HCT116 (cell line): Measurements from ENCODE around the gene BTBD2. TPM values are rescaled to one million over a fixed set of nuclear protein-coding genes. Genes with fewer than 3 reads are reported as not detected.

Source experiments
- ATAC-seq: fragments of 200-7000 bp; cut with Tn5 transposase; 2 replicates; pipeline ENCODE4 v1.9.1; 2020; ENCODE audit warnings: mild to moderate bottlenecking, moderate library complexity
- BruUV-seq: library from RNA; stranded (reverse); fragments of 400-500 nt; replicated peaks from 2 replicates; lab custom pipeline; 2021; lab: Mats Ljungman, UMichigan
- CTCF ChIA-PET: fragments of 300-600 bp; sonication (Branson Sonifier 250); formaldehyde crosslinking; loops from one replicate; lab custom pipeline; 2021; ENCODE audit warnings: antibody characterized with exemption; lab: Charles Lee
- POLR2A ChIA-PET: fragments of 300-600, 350-600 bp; sonication (Branson Sonifier 250); formaldehyde crosslinking; loops from one replicate; lab custom pipeline; 2021; ENCODE audit warnings: antibody characterized with exemption; lab: Charles Lee
- RAD21 ChIA-PET, 2 experiments: fragments of 300-600 bp; sonication (Branson Sonifier 250); formaldehyde crosslinking; loops; one replicate each; lab custom pipeline; 2023; ENCODE audit warnings: low total read pairs in 2 of 2; ENCODE audit not compliant: uncharacterized antibody in 2 of 2, unreplicated experiment in 2 of 2, low non-redundant PET in 1 of 2; lab: Charles Lee
- DNase-seq: peaks from one replicate; pipeline ENCODE4 v3.0.0-alpha.2; 2010; ENCODE audit warnings: low read depth, low spot score
- H2AFZ ChIP-seq: fragments of 200-600 bp; shearing (Covaris generic), sonication (generic); 2 replicates; pipeline ENCODE4 v1.6.1; 2017; ENCODE audit warnings: low read depth, mixed run types, mixed read lengths, antibody characterized with exemption, low read length; ENCODE audit not compliant: poor library complexity, severe bottlenecking
- H3K27ac ChIP-seq: 2 replicates; pipeline ENCODE4 v1.5.1; 2012; ENCODE audit warnings: low read depth, low read length
- H3K27me3 ChIP-seq: fragments of 200-600 bp; sonication (generic); 2 replicates; pipeline ENCODE4 v1.6.1; 2016; ENCODE audit warnings: mixed run types, low read length, mixed read lengths; ENCODE audit not compliant: insufficient read depth
- H3K36me3 ChIP-seq, 2 experiments: fragments of 200-500 bp in 1 of 2; fragments of 200-600 bp in 1 of 2; sonication (Bioruptor generic) in 1 of 2; sonication (generic) in 1 of 2; 2 replicates each; pipeline versions ENCODE4 v1.5.1 to v1.6.1; 2014 to 2016; ENCODE audit warnings: low read length in 2 of 2, inconsistent platforms in 1 of 2, mixed read lengths in 1 of 2, mixed run types in 1 of 2; ENCODE audit not compliant: insufficient read depth in 2 of 2, control insufficient read depth in 1 of 2
- H3K4me1 ChIP-seq, 2 experiments: fragments of 200-600 bp in 1 of 2; sonication (generic) in 1 of 2; 2 replicates each; pipeline versions ENCODE4 v1.5.1 to v1.6.1; 2012 to 2017; ENCODE audit warnings: low read length in 2 of 2, inconsistent platforms in 1 of 2, mild to moderate bottlenecking in 1 of 2, mixed read lengths in 1 of 2, mixed run types in 1 of 2, moderate library complexity in 1 of 2; ENCODE audit not compliant: insufficient read depth in 2 of 2, control insufficient read depth in 1 of 2
- H3K4me2 ChIP-seq: fragments of 200-600 bp; sonication (generic); 2 replicates; pipeline ENCODE4 v1.6.1; 2017; ENCODE audit warnings: mixed run types, low read length, mixed read lengths
- H3K4me3 ChIP-seq, 2 experiments: fragments of 200-600 bp in 1 of 2; sonication (generic) in 1 of 2; replicated peaks in 1 of 2; 2 replicates each; pipeline ENCODE4 v1.5.1; 2011 to 2016; ENCODE audit warnings: low read length in 2 of 2, control low read depth in 1 of 2, low read depth in 1 of 2, mild to moderate bottlenecking in 1 of 2, mixed read lengths in 1 of 2, mixed run types in 1 of 2
- H3K79me2 ChIP-seq: fragments of 200-600 bp; sonication (generic); 2 replicates; pipeline ENCODE4 v1.6.1; 2017; ENCODE audit warnings: mild to moderate bottlenecking, mixed run types, low read length, moderate library complexity, mixed read lengths; ENCODE audit not compliant: insufficient read depth
- H3K9ac ChIP-seq: fragments of 200-600 bp; sonication (generic); 2 replicates; pipeline ENCODE4 v1.6.1; 2016; ENCODE audit warnings: low read length, mixed read lengths
- H3K9me2 ChIP-seq: fragments of 200-600 bp; sonication (generic), shearing (Covaris generic); 2 replicates; pipeline ENCODE4 v1.6.1; 2017; ENCODE audit warnings: mixed run types, mild to moderate bottlenecking, moderate library complexity; ENCODE audit not compliant: insufficient read depth
- H3K9me3 ChIP-seq, 2 experiments: fragments of 200-500 bp in 1 of 2; fragments of 200-600 bp in 1 of 2; sonication (Bioruptor generic) in 1 of 2; sonication (generic) in 1 of 2; 2 replicates each; pipeline ENCODE4 v1.6.1; 2014 to 2017; ENCODE audit warnings: low read length in 2 of 2, mixed read lengths in 2 of 2, inconsistent platforms in 1 of 2, low read depth in 1 of 2, mild to moderate bottlenecking in 1 of 2, mixed run types in 1 of 2, moderate library complexity in 1 of 2; ENCODE audit not compliant: control insufficient read depth in 1 of 2, insufficient read depth in 1 of 2
- H4K20me1 ChIP-seq: fragments of 200-600 bp; sonication (generic), shearing (Covaris generic); 2 replicates; pipeline ENCODE4 v1.6.1; 2017; ENCODE audit warnings: mixed run types, mild to moderate bottlenecking, moderate library complexity; ENCODE audit not compliant: insufficient read depth
- ATF3 ChIP-seq: IDR thresholded peaks from 2 replicates; pipeline ENCODE4 v1.6.1; 2012
- ELF1 ChIP-seq: IDR thresholded peaks from 2 replicates; pipeline ENCODE4 v1.6.1; 2012; ENCODE audit warnings: low read depth, borderline replicate concordance
- EZH2phosphoT487 ChIP-seq: fragments of 200-600 bp; IDR thresholded peaks from 2 replicates; pipeline ENCODE4 v1.6.1; 2018; ENCODE audit warnings: antibody characterized with exemption, borderline replicate concordance
- FOSL1 ChIP-seq: IDR thresholded peaks from 2 replicates; pipeline ENCODE4 v1.6.1; 2012; ENCODE audit warnings: low read depth
- JUND ChIP-seq: IDR thresholded peaks from 2 replicates; pipeline ENCODE4 v1.6.1; 2012
- POLR2A ChIP-seq: IDR thresholded peaks from 2 replicates; pipeline ENCODE4 v1.7.0; 2011; ENCODE audit warnings: borderline replicate concordance; ENCODE audit not compliant: insufficient read depth, insufficient read length; ENCODE audit errors: extremely low read depth
- POLR2AphosphoS5 ChIP-seq: IDR thresholded peaks from 2 replicates; pipeline ENCODE4 v1.6.1; 2011; ENCODE audit warnings: mild to moderate bottlenecking, low read depth, low read length, moderate library complexity
- RAD21 ChIP-seq: IDR thresholded peaks from 2 replicates; pipeline ENCODE4 v1.6.1; 2012; ENCODE audit warnings: low read depth, mild to moderate bottlenecking
- SRF ChIP-seq: IDR thresholded peaks from 2 replicates; pipeline ENCODE4 v1.6.1; 2012; ENCODE audit warnings: low read depth
- TCF7L2 ChIP-seq: IDR thresholded peaks from 2 replicates; pipeline ENCODE4 v1.7.0; 2011; ENCODE audit warnings: borderline replicate concordance, inconsistent platforms; ENCODE audit not compliant: insufficient read depth, insufficient read length; ENCODE audit errors: extremely low read depth
- YY1 ChIP-seq: IDR thresholded peaks from 2 replicates; pipeline ENCODE4 v1.6.1; 2011; ENCODE audit warnings: low read length, low read depth, moderate library complexity, mild to moderate bottlenecking; ENCODE audit not compliant: insufficient replicate concordance; ENCODE audit errors: extremely low read depth
- ZBTB33 ChIP-seq: IDR thresholded peaks from 2 replicates; pipeline ENCODE4 v1.6.1; 2011; ENCODE audit warnings: mild to moderate bottlenecking, low read length, moderate library complexity; ENCODE audit not compliant: insufficient replicate concordance; ENCODE audit errors: extremely low read depth
- ZFX ChIP-seq: fragments of 450-650 bp; IDR thresholded peaks from 2 replicates; pipeline ENCODE4 v1.6.1; 2017
- intact Hi-C: fragments of 100-400 bp; cut with micrococcal nuclease; formaldehyde crosslinking; loops from 2 replicates; pipeline ENCODE4 v1.10.0; 2022
- total RNA-seq: library from RNA; stranded (reverse); gene quantifications from one replicate; pipeline ENCODE4 v1.2.1, GENCODE V29; 2021; ENCODE audit not compliant: unreplicated experiment
- TF ChIP-seq, protein P1 (sequence below), 3 experiments: fragments of 200-600 bp in 1 of 3; sonication (generic) in 1 of 3; IDR thresholded peaks in 2 of 3; conservative IDR thresholded peaks in 1 of 3; 2 replicates each; pipeline ENCODE4 v1.5.1; 2012 to 2017; ENCODE audit warnings: low read depth in 2 of 3, low read length in 2 of 3, antibody characterized with exemption in 1 of 3, borderline replicate concordance in 1 of 3, control low read depth in 1 of 3, mild to moderate bottlenecking in 1 of 3, mixed read lengths in 1 of 3, mixed run types in 1 of 3, moderate library complexity in 1 of 3; ENCODE audit not compliant: insufficient read depth in 1 of 3

Gene BTBD2
- total RNA-seq, 1 experiment from 2014 or later, result 112 TPM

- TF ChIP-seq ZBTB33 (no peak), POLR2A (no peak)
Measured at GRCh38 chr19:2038284-2039088, 23.0 kb upstream of the BTBD2 start (continued).

DNA sequence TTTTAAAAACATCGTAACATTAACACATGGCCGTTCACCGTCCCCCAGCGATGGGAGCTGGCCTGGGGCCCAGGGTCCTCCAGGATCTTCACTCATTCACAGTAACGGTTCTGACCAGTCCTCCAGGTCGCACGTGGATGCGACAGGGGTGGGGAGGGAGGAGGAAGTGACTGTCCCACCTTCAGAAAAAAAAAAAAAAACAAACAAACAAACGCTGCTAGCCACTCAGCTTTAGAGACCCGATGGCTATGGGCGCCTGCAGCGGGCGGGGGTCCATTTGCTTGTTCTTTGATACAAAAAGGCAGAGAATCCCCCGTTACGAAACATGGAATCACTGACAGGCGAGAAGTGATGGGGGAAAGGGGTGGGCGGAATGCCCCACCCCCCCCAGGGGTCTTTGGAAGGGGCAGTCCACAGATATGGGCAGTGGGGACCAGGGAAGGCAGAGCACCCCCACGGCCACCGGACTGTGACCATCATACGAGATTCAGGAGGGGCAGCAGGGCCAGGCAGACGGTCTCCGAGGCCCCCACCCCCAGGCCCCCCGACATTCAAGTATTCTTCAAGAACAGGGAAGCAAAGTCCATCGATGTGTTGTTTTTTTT lies 22.2 kb upstream of the BTBD2 start:
- POLR2A ChIA-PET, result no interaction called here
- CTCF ChIA-PET, result no interaction called here
- TF ChIP-seq SRF (no peak), POLR2AphosphoS5 (no peak), ELF1 (no peak), POLR2A (no peak), YY1 (no peak), TCF7L2 (no peak), ZFX (no peak), FOSL1 (no peak), RAD21 (no peak), JUND (no peak), ATF3 (no peak), EZH2phosphoT487 (no peak), ZBTB33 (no peak)
- TF ChIP-seq, protein P1, sequence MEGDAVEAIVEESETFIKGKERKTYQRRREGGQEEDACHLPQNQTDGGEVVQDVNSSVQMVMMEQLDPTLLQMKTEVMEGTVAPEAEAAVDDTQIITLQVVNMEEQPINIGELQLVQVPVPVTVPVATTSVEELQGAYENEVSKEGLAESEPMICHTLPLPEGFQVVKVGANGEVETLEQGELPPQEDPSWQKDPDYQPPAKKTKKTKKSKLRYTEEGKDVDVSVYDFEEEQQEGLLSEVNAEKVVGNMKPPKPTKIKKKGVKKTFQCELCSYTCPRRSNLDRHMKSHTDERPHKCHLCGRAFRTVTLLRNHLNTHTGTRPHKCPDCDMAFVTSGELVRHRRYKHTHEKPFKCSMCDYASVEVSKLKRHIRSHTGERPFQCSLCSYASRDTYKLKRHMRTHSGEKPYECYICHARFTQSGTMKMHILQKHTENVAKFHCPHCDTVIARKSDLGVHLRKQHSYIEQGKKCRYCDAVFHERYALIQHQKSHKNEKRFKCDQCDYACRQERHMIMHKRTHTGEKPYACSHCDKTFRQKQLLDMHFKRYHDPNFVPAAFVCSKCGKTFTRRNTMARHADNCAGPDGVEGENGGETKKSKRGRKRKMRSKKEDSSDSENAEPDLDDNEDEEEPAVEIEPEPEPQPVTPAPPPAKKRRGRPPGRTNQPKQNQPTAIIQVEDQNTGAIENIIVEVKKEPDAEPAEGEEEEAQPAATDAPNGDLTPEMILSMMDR (IDR thresholded peaks at IDR 0.05 in 2 of 3, conservative IDR thresholded peaks at IDR 0.05 in 1 of 3; ENCODE audit: borderline replicate concordance in 1 of 3, insufficient read depth in 1 of 3, low read depth in 2 of 3, low read length in 2 of 3), result no peak

More for the DNA sequence above, 22.2 kb upstream of the BTBD2 start:
- intact Hi-C loops, result no loop called here
- Histone ChIP-seq H3K9ac (no peak overlapping the region), H3K27me3 (no peaks in the 10 kb centered on the region), H3K36me3 (peaks cover 14 to 19% of the 10 kb centered on the region in 2 experiments; a peak in 2 of 4 replicates), H4K20me1 (no peaks in the 10 kb centered on the region), H3K4me3 (no peak overlapping the region), H2AFZ (no peak overlapping the region), H3K9me2 (no peaks in the 10 kb centered on the region), H3K9me3 (peaks cover 0 to 11% of the 10 kb centered on the region in 2 experiments; a peak in 1 of 4 replicates), H3K79me2 (peaks cover 10% of the 10 kb centered on the region; the same call in 1 of the 2 replicates), H3K4me1 (peaks cover 36 to 50% of the 10 kb centered on the region in 2 experiments), H3K27ac (no peak overlapping the region), H3K4me2 (no peak overlapping the region)
- TSS peak; percentile 38 for BruUV-seq
- DNase-seq (no peak), ATAC-seq (no peak)
- RAD21 ChIA-PET, result no interaction called here
